Breast epithelium (tissue), 3 donors: Measurements from ENCODE around the gene WWOX.

Experiments
- CTCF ChIP-seq, 3 donors: fragments of 450-650 bp; IDR thresholded peaks; one replicate each; pipeline ENCODE4 v1.5.1; 2016 to 2017; ENCODE audit warnings: antibody characterized with exemption in 3 of 3, mild to moderate bottlenecking in 3 of 3, moderate library complexity in 3 of 3
- POLR2A ChIP-seq: fragments of 450-650 bp; IDR thresholded peaks from one replicate; pipeline ENCODE4 v1.6.1; 2016; ENCODE audit warnings: antibody characterized with exemption, mild to moderate bottlenecking, moderate library complexity

GRCh38 chr16:79004309-79004708 lies 904.9 kb downstream of the WWOX start:
- TF ChIP-seq CTCF (IDR thresholded peaks at IDR 0.05): no peak
- TF ChIP-seq POLR2A: no peak
